ENCODE results near the gene IFT122. TPM values are rescaled to one million over a fixed set of nuclear protein-coding genes. Genes with fewer than 3 reads are reported as not detected.
A peak's percentile ranks its signal among the peaks of the same experiment; 100 is the strongest.
"Not testable (repeated sequence)": the region's sequence is repeated elsewhere in the genome, so short reads cannot be mapped to it uniquely, and the experiment has no call there.

IFT122 gene
- total and polyA plus RNA-seq, 10 donors = 5.2 to 31.3 (median 18.1) TPM

DNA sequence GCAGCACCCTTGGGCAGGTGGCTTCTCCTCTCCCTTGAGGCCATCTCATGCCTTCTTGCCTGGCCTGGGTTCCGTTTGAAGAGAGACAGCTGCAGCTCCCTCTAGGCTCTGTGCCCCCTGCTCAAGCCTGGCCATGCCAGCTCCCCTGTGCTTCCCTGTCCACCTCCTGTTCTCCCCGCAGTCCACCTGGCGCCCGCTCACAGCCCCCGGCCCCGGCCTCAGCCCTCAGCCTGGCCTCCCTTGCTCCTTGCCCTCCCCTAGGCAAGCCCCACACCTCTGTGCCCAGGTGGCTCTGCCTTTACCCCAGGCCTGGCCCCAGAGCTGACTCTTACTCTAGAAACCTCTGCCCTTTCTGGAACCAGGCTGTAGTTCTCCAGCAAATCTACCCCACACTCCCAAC lies 74.5 kb downstream of the IFT122 start:
- Histone ChIP-seq H3K27ac (peak overlapping the region in 1 of 8 donors; percentile 46), H3K9me3 (no peaks in the 10 kb centered on the region), H3K27me3 (replicated peaks in 1 of 7) (no peaks in the 10 kb centered on the region), H3K4me3 (no peak overlapping the region), H3K4me1 (peaks cover 0 to 17% (median 7%) of the 10 kb centered on the region in 6 donors), H3K36me3 (peaks cover 0 to 79% (median 5%) of the 10 kb centered on the region in 6 donors)
- WGBS, 5 donors = 89 to 94% (median 91%) methylated on average over 6 of the region's 6 CpGs
- peak; percentile 69 for DNase-seq
- intact Hi-C loops (cut with DNase I; ENCODE audit: low total_unique reads) = no loop called here
- TF ChIP-seq POLR2A (IDR thresholded peaks at IDR 0.05) (no peak), POLR2AphosphoS5 (IDR thresholded peaks at IDR 0.05) (no peak)
- TF ChIP-seq, protein P1, sequence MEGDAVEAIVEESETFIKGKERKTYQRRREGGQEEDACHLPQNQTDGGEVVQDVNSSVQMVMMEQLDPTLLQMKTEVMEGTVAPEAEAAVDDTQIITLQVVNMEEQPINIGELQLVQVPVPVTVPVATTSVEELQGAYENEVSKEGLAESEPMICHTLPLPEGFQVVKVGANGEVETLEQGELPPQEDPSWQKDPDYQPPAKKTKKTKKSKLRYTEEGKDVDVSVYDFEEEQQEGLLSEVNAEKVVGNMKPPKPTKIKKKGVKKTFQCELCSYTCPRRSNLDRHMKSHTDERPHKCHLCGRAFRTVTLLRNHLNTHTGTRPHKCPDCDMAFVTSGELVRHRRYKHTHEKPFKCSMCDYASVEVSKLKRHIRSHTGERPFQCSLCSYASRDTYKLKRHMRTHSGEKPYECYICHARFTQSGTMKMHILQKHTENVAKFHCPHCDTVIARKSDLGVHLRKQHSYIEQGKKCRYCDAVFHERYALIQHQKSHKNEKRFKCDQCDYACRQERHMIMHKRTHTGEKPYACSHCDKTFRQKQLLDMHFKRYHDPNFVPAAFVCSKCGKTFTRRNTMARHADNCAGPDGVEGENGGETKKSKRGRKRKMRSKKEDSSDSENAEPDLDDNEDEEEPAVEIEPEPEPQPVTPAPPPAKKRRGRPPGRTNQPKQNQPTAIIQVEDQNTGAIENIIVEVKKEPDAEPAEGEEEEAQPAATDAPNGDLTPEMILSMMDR (IDR thresholded peaks at IDR 0.05 in 8 of 11, conservative IDR thresholded peaks at IDR 0.05 in 3 of 11) = no peak

DNA sequence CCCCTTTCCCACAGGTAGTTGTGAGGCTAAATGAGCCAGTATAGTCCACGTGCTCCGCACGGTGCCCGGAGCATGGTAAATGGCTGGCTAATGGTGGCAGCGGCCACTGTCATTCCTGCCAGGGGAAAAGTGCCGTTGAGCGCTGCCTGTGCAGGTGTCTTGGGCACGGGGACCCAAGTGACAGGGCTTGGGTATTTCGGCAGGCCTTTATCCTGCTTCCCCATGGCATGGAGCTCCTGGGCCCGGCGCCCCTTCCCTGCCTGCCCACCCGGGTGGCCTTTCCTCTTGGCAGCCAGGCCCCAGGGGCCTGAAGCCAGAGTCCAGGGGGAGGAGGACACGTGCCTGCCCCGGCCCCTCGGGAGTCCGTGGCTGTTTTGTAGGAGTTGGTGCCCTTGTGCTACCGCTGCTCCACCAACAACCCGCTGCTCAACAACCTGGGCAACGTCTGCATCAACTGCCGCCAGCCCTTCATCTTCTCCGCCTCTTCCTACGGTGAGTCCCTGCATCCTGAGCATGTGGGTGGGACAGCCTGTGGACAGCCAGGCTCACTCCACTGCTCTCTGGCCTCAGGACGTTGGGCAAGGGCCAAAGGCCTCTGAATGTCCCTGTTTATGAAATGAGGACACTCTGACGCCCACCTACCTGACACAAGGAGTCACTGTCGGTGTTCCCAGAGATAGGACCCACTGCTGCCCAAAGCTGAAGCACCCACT lies 75.2 kb downstream of the IFT122 start:
- Histone ChIP-seq H3K4me1 (peaks cover 0 to 17% (median 7%) of the 10 kb centered on the region in 6 donors), H3K36me3 (peaks cover 0 to 77% (median 6%) of the 10 kb centered on the region in 6 donors)
- H3K4me3 ChIP-seq; H3K27ac ChIP-seq; H3K27me3 ChIP-seq (replicated peaks in 1 of 7); intact Hi-C loops (cut with DNase I; ENCODE audit: low total_unique reads); H3K9me3 ChIP-seq: not testable (repeated sequence)
- DNase-seq = peak; percentile 51
- 89 to 94% (median 91%) methylated on average over 12 to 21 of the region's 25 CpGs for WGBS, 5 donors

DNA sequence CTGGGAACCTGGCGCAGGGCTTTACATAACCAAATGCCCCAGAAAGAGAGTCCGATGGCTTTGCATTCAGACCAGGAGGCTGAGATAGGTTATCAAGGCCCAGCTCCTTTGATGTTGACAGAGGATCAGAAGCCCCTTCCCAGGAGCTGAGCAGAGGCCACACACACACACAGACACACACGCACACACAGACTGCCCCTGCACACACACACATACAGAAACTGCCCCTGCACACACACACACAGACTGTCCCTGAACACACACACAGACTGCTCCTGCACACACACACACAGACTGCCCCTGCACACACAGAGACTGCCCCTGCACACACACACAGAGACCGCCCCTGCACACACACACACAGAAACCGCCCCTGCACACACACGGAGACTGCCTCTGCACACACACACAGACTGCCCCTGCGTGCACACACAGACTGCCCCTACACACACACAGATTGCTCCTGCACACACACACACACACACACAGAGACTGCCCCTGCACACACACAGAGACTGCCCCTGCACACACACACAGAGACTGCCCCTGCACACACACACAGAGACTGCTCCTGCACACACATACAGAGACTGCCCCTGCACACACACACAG lies 75.9 kb downstream of the IFT122 start:
- WGBS, 5 donors = 91 to 98% (median 95%) methylated on average over 5 to 7 of the region's 7 CpGs
- Histone ChIP-seq H3K4me1 (peaks cover 0 to 17% (median 7%) of the 10 kb centered on the region in 6 donors), H3K36me3 (peaks cover 0 to 73% (median 6%) of the 10 kb centered on the region in 6 donors)
- DNase-seq; H3K4me3 ChIP-seq; H3K9me3 ChIP-seq; H3K27ac ChIP-seq; intact Hi-C loops (cut with DNase I; ENCODE audit: low total_unique reads); H3K27me3 ChIP-seq (replicated peaks in 1 of 7): not testable (repeated sequence)

DNA sequence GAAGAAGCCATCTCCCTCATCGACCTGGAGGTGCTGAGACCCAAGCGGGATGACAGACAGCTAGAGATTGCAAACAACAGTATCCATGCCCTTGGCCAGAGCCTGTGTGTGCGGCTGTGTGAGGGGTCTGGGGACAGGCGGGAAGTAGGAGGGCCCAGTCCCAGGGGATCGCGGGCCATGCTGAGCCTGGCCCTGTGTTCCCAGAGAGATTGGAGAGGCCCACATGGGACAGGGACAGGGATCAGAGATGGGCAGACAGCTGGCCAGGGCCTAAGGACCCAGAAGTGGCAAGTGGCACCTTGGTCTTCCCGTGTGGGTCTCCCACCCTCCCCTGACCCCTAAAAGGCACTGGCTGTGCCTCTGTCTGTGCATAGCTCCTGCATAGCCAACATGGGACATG lies 77.5 kb downstream of the IFT122 start:
- Histone ChIP-seq H3K4me1 (peaks cover 0 to 17% (median 7%) of the 10 kb centered on the region in 6 donors), H3K27me3 (replicated peaks in 1 of 7) (no peaks in the 10 kb centered on the region), H3K9me3 (no peaks in the 10 kb centered on the region), H3K36me3 (peaks cover 0 to 63% (median 5%) of the 10 kb centered on the region in 6 donors), H3K4me3 (no peak overlapping the region), H3K27ac (no peak overlapping the region)
- intact Hi-C loops (cut with DNase I; ENCODE audit: low total_unique reads) = no loop called here
- TF ChIP-seq POLR2AphosphoS5 (IDR thresholded peaks at IDR 0.05) = no peak
- TF ChIP-seq POLR2A (IDR thresholded peaks at IDR 0.05) = no peak
- TF ChIP-seq, protein P1 (IDR thresholded peaks at IDR 0.05 in 8 of 11, conservative IDR thresholded peaks at IDR 0.05 in 3 of 11) = no peak
- WGBS, 5 donors = 78 to 99% (median 91%) methylated on average over 3 to 7 of the region's 7 CpGs
- DNase-seq = peak; percentile 54

DNA sequence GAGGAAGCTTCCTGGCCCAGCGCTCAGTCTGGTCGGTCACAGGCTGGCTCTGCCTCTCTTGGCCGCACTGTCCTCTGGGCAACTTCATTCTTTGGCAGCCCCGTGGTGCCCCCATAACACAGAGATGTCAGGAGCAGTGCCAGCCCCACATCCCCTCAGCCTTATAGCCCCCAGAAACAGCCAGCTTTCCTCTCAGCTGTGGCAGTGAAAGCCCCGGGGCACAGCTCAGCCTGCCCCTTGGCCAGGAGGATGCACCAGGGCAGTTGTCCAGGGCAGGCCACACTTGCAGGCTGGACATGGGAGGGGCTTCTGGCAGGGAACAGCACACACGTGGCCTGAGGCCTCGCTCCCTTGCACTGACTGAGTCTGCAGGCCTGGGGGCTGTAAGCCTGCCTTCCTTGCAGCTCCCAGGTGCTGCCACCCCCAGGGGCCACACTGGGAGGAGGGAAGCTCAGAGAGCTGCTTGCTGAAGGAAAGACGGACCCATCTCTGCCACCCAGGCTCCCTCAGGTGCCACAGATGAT lies 78.1 kb downstream of the IFT122 start:
- no peak overlapping the region for H3K27ac ChIP-seq
- H3K27me3 ChIP-seq (replicated peaks in 1 of 7) = no peaks in the 10 kb centered on the region
- H3K4me1 ChIP-seq = peaks cover 0 to 15% (median 7%) of the 10 kb centered on the region in 6 donors
- TF ChIP-seq POLR2AphosphoS5 (IDR thresholded peaks at IDR 0.05) = no peak
- TF ChIP-seq, protein P1 (IDR thresholded peaks at IDR 0.05 in 8 of 11, conservative IDR thresholded peaks at IDR 0.05 in 3 of 11) = no peak
- no peaks in the 10 kb centered on the region for H3K9me3 ChIP-seq
- peak; percentile 69 for DNase-seq
- 87 to 93% (median 89%) methylated on average over 4 to 8 of the region's 8 CpGs for WGBS, 5 donors
- intact Hi-C loops (cut with DNase I; ENCODE audit: low total_unique reads) = no loop called here
- peaks cover 0 to 57% (median 4%) of the 10 kb centered on the region in 6 donors for H3K36me3 ChIP-seq
- H3K4me3 ChIP-seq = no peak overlapping the region

Data from spleen (tissue), 11 donors.